ENCODE results near the gene RAB22A.

The RAB22A gene

GRCh38 chr20:58377017-58377416 lies 67.5 kb downstream of the RAB22A start:
- Histone ChIP-seq H3K27me3 (ENCODE audit: control insufficient read depth, insufficient read depth, low read length) (no peaks in the 10 kb centered on the region), H3K4me1 (ENCODE audit: control insufficient read depth, low read depth, low read length) (peaks cover 35% of the 10 kb centered on the region), H3K4me3 (ENCODE audit: low read length) (no peak overlapping the region), H3K36me3 (ENCODE audit: control insufficient read depth, low read depth, low read length) (no peaks in the 10 kb centered on the region), H3K9ac (ENCODE audit: low read length) (no peak overlapping the region), H3K9me3 (ENCODE audit: control insufficient read depth, low read depth, low read length) (peaks cover 3% of the 10 kb centered on the region), H3K27ac (ENCODE audit: low read length) (no peak overlapping the region)

- Histone ChIP-seq H3K9me3 (ENCODE audit: control insufficient read depth, low read depth, low read length) (peaks cover 3% of the 10 kb centered on the region), H3K27me3 (ENCODE audit: control insufficient read depth, insufficient read depth, low read length) (no peaks in the 10 kb centered on the region), H3K9ac (ENCODE audit: low read length) (no peak overlapping the region), H3K27ac (ENCODE audit: low read length) (no peak overlapping the region), H3K4me3 (ENCODE audit: low read length) (no peak overlapping the region), H3K36me3 (ENCODE audit: control insufficient read depth, low read depth, low read length) (no peaks in the 10 kb centered on the region), H3K4me1 (ENCODE audit: control insufficient read depth, low read depth, low read length) (peaks cover 26% of the 10 kb centered on the region)
These were observed 68.4 kb downstream of the RAB22A start for GRCh38 chr20:58377766-58378401.

DNA sequence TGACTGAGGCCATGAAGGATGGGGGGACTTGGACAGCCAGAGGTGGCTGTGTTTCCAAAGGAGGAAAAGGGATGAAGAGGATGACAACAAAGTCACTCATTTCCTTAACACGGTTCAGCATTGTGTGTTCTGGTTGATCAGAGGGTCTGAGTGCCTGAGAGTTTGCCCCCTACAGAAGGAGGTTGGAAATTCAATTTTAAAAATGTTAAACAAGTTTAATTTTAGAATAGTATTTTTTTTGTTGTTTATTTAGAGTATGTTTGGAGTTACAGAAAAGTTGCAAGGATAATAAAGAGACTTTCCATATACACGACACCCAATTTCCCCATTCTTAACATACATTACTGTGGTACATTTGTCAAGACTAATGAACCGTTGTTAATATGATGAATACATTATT lies 69.2 kb downstream of the RAB22A start:
- no peaks in the 10 kb centered on the region for H3K27me3 ChIP-seq (ENCODE audit: control insufficient read depth, insufficient read depth, low read length)
- H3K27ac ChIP-seq (ENCODE audit: low read length), result no peak overlapping the region
- no peak overlapping the region for H3K9ac ChIP-seq (ENCODE audit: low read length)
- H3K4me3 ChIP-seq (ENCODE audit: low read length), result no peak overlapping the region
- peaks cover 3% of the 10 kb centered on the region for H3K9me3 ChIP-seq (ENCODE audit: control insufficient read depth, low read depth, low read length)
- H3K4me1 ChIP-seq (ENCODE audit: control insufficient read depth, low read depth, low read length), result peaks cover 21% of the 10 kb centered on the region
- no peaks in the 10 kb centered on the region for H3K36me3 ChIP-seq (ENCODE audit: control insufficient read depth, low read depth, low read length)

- H3K4me1 ChIP-seq (ENCODE audit: control insufficient read depth, low read depth, low read length), result no peaks in the 10 kb centered on the region
- H3K27me3 ChIP-seq (ENCODE audit: control insufficient read depth, insufficient read depth, low read length), result no peaks in the 10 kb centered on the region
- no peak overlapping the region for H3K27ac ChIP-seq (ENCODE audit: low read length)
- H3K9me3 ChIP-seq (ENCODE audit: control insufficient read depth, low read depth, low read length), result peaks cover 3% of the 10 kb centered on the region
- no peak overlapping the region for H3K4me3 ChIP-seq (ENCODE audit: low read length)
- no peak overlapping the region for H3K9ac ChIP-seq (ENCODE audit: low read length)
- no peaks in the 10 kb centered on the region for H3K36me3 ChIP-seq (ENCODE audit: control insufficient read depth, low read depth, low read length)
These were observed 72.1 kb downstream of the RAB22A start for GRCh38 chr20:58381627-58382026.

DNA sequence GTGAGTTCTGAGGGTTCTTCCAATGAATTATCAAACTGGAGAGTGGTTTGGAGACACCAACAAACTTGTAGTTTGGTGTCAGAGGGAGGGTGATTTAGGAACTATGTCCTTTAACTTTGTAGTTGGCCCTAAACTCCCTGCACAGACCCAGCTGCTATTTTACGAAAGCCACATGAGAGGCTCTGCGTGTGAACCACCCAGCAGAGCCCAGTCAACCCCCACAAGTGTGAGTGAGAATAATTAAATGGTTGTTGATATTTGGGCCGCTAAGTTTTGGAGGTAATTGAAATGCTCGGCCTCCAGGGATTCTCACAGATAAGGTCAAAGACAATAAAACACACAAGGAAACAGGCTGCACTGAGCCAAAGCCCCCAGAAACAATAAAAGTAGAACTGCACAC lies 72.6 kb downstream of the RAB22A start:
- Histone ChIP-seq H3K9ac (ENCODE audit: low read length) (no peak overlapping the region), H3K27ac (ENCODE audit: low read length) (no peak overlapping the region), H3K9me3 (ENCODE audit: control insufficient read depth, low read depth, low read length) (peaks cover 3% of the 10 kb centered on the region), H3K27me3 (ENCODE audit: control insufficient read depth, insufficient read depth, low read length) (no peaks in the 10 kb centered on the region), H3K36me3 (ENCODE audit: control insufficient read depth, low read depth, low read length) (no peaks in the 10 kb centered on the region), H3K4me1 (ENCODE audit: control insufficient read depth, low read depth, low read length) (no peaks in the 10 kb centered on the region), H3K4me3 (ENCODE audit: low read length) (no peak overlapping the region)

GRCh38 chr20:58384821-58385220 lies 75.3 kb downstream of the RAB22A start:
- Histone ChIP-seq H3K27me3 (ENCODE audit: control insufficient read depth, insufficient read depth, low read length) (no peaks in the 10 kb centered on the region), H3K9me3 (ENCODE audit: control insufficient read depth, low read depth, low read length) (peaks cover 3% of the 10 kb centered on the region), H3K27ac (ENCODE audit: low read length) (no peak overlapping the region), H3K9ac (ENCODE audit: low read length) (no peak overlapping the region), H3K4me3 (ENCODE audit: low read length) (no peak overlapping the region), H3K36me3 (ENCODE audit: control insufficient read depth, low read depth, low read length) (no peaks in the 10 kb centered on the region), H3K4me1 (ENCODE audit: control insufficient read depth, low read depth, low read length) (no peaks in the 10 kb centered on the region)

GRCh38 chr20:58388028-58388601 lies 78.6 kb downstream of the RAB22A start:
- Histone ChIP-seq H3K9me3 (ENCODE audit: control insufficient read depth, low read depth, low read length) (no peaks in the 10 kb centered on the region), H3K27ac (ENCODE audit: low read length) (no peak overlapping the region), H3K27me3 (ENCODE audit: control insufficient read depth, insufficient read depth, low read length) (no peaks in the 10 kb centered on the region), H3K36me3 (ENCODE audit: control insufficient read depth, low read depth, low read length) (no peaks in the 10 kb centered on the region), H3K9ac (ENCODE audit: low read length) (no peak overlapping the region), H3K4me3 (ENCODE audit: low read length) (peak overlapping the region; percentile 44), H3K4me1 (ENCODE audit: control insufficient read depth, low read depth, low read length) (no peaks in the 10 kb centered on the region)

GRCh38 chr20:58388882-58389323 lies 79.4 kb downstream of the RAB22A start, which contains the start of gene VAPB:
TSS of gene VAPB (plus strand) at chr20:58389229. CDS start at chr20:58389460, 231 bp downstream.
- Histone ChIP-seq H3K4me1 (ENCODE audit: control insufficient read depth, low read depth, low read length) (no peaks in the 10 kb centered on the region), H3K9me3 (ENCODE audit: control insufficient read depth, low read depth, low read length) (no peaks in the 10 kb centered on the region), H3K27me3 (ENCODE audit: control insufficient read depth, insufficient read depth, low read length) (no peaks in the 10 kb centered on the region), H3K36me3 (ENCODE audit: control insufficient read depth, low read depth, low read length) (no peaks in the 10 kb centered on the region), H3K4me3 (ENCODE audit: low read length) (peak within 1 kb of the TSS; percentile 76), H3K27ac (ENCODE audit: low read length) (no peak within 1 kb of the TSS), H3K9ac (ENCODE audit: low read length) (peak within 1 kb of the TSS; percentile 76)

- peak overlapping the region; percentile 76 for H3K9ac ChIP-seq (ENCODE audit: low read length)
- no peaks in the 10 kb centered on the region for H3K27me3 ChIP-seq (ENCODE audit: control insufficient read depth, insufficient read depth, low read length)
- peak overlapping the region; percentile 76 for H3K4me3 ChIP-seq (ENCODE audit: low read length)
- no peaks in the 10 kb centered on the region for H3K36me3 ChIP-seq (ENCODE audit: control insufficient read depth, low read depth, low read length)
- H3K9me3 ChIP-seq (ENCODE audit: control insufficient read depth, low read depth, low read length), result no peaks in the 10 kb centered on the region
- H3K4me1 ChIP-seq (ENCODE audit: control insufficient read depth, low read depth, low read length), result no peaks in the 10 kb centered on the region
- H3K27ac ChIP-seq (ENCODE audit: low read length), result no peak overlapping the region
These were observed 79.9 kb downstream of the RAB22A start for GRCh38 chr20:58389324-58389967.

DNA sequence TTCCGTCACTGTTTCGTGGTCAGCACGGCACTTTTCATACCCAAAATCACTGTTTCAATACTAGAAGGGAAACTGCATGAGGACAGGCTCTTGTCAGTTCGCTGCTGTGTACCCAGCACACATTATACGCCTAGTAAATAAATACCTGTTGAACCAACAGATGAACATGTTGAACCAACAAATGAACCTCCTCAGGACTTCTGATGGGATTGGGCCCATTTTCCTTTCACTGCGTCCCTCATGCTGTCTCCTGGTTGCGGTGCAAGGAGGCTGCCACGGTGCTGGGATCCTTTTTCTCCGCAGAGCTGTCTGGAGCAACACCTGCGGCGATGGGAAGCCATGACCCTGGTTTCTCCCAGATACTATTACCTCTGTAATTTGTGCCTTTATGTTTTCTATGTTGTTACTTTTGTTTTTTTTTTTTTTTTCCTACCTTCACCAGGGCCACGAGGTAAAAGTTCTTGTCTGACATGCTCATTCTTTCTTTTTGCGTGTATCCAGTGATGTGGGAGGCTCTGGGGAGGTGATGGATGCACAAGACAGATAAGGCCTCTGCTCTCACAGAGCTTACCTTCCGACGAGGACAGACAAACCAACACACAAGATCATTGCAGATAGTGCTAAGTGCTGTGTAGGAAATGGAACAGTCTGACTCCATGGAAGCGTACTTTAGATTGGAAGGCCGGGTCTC lies 80.6 kb downstream of the RAB22A start:
- no peaks in the 10 kb centered on the region for H3K4me1 ChIP-seq (ENCODE audit: control insufficient read depth, low read depth, low read length)
- no peaks in the 10 kb centered on the region for H3K36me3 ChIP-seq (ENCODE audit: control insufficient read depth, low read depth, low read length)
- H3K27ac ChIP-seq (ENCODE audit: low read length), result no peak overlapping the region
- peak overlapping the region; percentile 76 for H3K4me3 ChIP-seq (ENCODE audit: low read length)
- H3K27me3 ChIP-seq (ENCODE audit: control insufficient read depth, insufficient read depth, low read length), result no peaks in the 10 kb centered on the region
- H3K9me3 ChIP-seq (ENCODE audit: control insufficient read depth, low read depth, low read length), result no peaks in the 10 kb centered on the region
- H3K9ac ChIP-seq (ENCODE audit: low read length), result peak overlapping the region; percentile 76

DNA sequence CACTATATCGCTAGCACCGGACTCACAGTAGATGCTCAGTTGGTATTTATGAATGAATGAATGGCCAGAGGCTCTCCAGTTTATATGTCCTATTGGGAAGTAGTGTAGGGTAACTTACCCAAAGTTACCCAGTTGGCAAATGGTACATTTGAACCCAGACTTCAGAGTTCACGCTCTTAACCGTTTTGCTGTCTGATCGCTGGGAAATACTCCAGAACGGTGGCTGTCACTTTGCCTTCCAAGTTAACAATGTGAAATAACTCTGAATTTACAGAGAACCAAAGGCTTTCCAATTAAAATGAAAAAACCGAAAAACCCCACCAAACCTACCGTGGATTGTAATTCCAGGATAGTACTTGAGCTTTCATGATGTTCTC lies 81.1 kb downstream of the RAB22A start:
- no peaks in the 10 kb centered on the region for H3K27me3 ChIP-seq (ENCODE audit: control insufficient read depth, insufficient read depth, low read length)
- H3K9ac ChIP-seq (ENCODE audit: low read length), result no peak overlapping the region
- no peaks in the 10 kb centered on the region for H3K36me3 ChIP-seq (ENCODE audit: control insufficient read depth, low read depth, low read length)
- no peak overlapping the region for H3K4me3 ChIP-seq (ENCODE audit: low read length)
- H3K27ac ChIP-seq (ENCODE audit: low read length), result no peak overlapping the region
- H3K9me3 ChIP-seq (ENCODE audit: control insufficient read depth, low read depth, low read length), result no peaks in the 10 kb centered on the region
- no peaks in the 10 kb centered on the region for H3K4me1 ChIP-seq (ENCODE audit: control insufficient read depth, low read depth, low read length)
